NCI-H460 (cell line): ENCODE data around the gene NDRG4. TPM values are rescaled to one million over a fixed set of nuclear protein-coding genes. Genes with fewer than 3 reads are reported as not detected.
A peak's percentile ranks its signal among the peaks of the same experiment; 100 is the strongest.

ENCODE experiments used
- DNase-seq: peaks from one replicate; pipeline ENCODE4 v3.0.0-alpha.2; 2016; ENCODE audit warnings: low read depth; ENCODE audit errors: extremely low read depth
- polyA plus RNA-seq: library from polyadenylated mRNA; depleted of rRNA; stranded (reverse); fragments of >200 nt; gene quantifications from 2 replicates; pipeline ENCODE4 v1.2.3, GENCODE V29; 2014; cell fraction: nucleus; rRNA removed
- total RNA-seq: library from RNA; depleted of rRNA; stranded (reverse); fragments of >200 nt; shearing (Covaris generic); gene quantifications from 2 replicates; pipeline ENCODE4 v1.2.3, GENCODE V29; 2014; rRNA removed

The NDRG4 gene
- 9.9 and 13.3 TPM in 2 replicates for total RNA-seq
- polyA plus RNA-seq: 30.0 and 53.2 TPM in 2 replicates

- DNase-seq: peak; percentile 83
These were observed at the start of gene NDRG4 for GRCh38 chr16:58499615-58500351. Gene NDRG4 (plus strand): TSS chr16:58500143. CDS start chr16:58500249, 106 bp downstream.

GRCh38 chr16:58450590-58450989 is 49.4 kb upstream of the NDRG4 start:
- DNase-seq: no peak

GRCh38 chr16:58451265-58451689 is 48.7 kb upstream of the NDRG4 start:
- no peak for DNase-seq

- DNase-seq: no peak
These were observed 48.0 kb upstream of the NDRG4 start for GRCh38 chr16:58451945-58452401.

GRCh38 chr16:58452640-58453039 is 47.3 kb upstream of the NDRG4 start:
- no peak for DNase-seq

GRCh38 chr16:58454178-58454577 is 45.8 kb upstream of the NDRG4 start:
- DNase-seq: no peak

- DNase-seq: no peak
These were observed 45.1 kb upstream of the NDRG4 start for GRCh38 chr16:58454856-58455255.

- DNase-seq: no peak
These were observed 44.2 kb upstream of the NDRG4 start for GRCh38 chr16:58455750-58456149.

GRCh38 chr16:58456193-58456592 is 43.8 kb upstream of the NDRG4 start:
- DNase-seq: no peak

GRCh38 chr16:58458606-58459343 is 41.2 kb upstream of the NDRG4 start:
- no peak for DNase-seq

GRCh38 chr16:58459344-58460218 is 40.4 kb upstream of the NDRG4 start:
- DNase-seq: no peak

- no peak for DNase-seq
These were observed 39.7 kb upstream of the NDRG4 start for GRCh38 chr16:58460219-58460610.

- DNase-seq: no peak
These were observed 38.9 kb upstream of the NDRG4 start for GRCh38 chr16:58461056-58461455.

- DNase-seq: no peak
These were observed 38.3 kb upstream of the NDRG4 start for GRCh38 chr16:58461640-58462039.

GRCh38 chr16:58462089-58462488 is 37.9 kb upstream of the NDRG4 start:
- no peak for DNase-seq

GRCh38 chr16:58462499-58462996 is 37.4 kb upstream of the NDRG4 start:
- DNase-seq: no peak

GRCh38 chr16:58462997-58463941 is 36.7 kb upstream of the NDRG4 start:
- no peak for DNase-seq

- DNase-seq: no peak
These were observed 35.7 kb upstream of the NDRG4 start for GRCh38 chr16:58464047-58464915.
